NCI-H345 (cell line): ENCODE measurements around the gene ZSCAN12.

ENCODE experiments used
- DNase-seq: peaks from one replicate; lab custom pipeline; 2025; lab: John Stamatoyannopoulos, UW

Gene ZSCAN12

GRCh38 chr6:28353981-28354676 lies 45.4 kb downstream of the ZSCAN12 start:
- DNase-seq: no peak

- DNase-seq: no peak
Observed at GRCh38 chr6:28353356-28353755, 46.2 kb downstream of the ZSCAN12 start.

GRCh38 chr6:28351493-28351925 lies 48.0 kb downstream of the ZSCAN12 start:
- no peak for DNase-seq

GRCh38 chr6:28351087-28351486 lies 48.5 kb downstream of the ZSCAN12 start:
- DNase-seq: no peak

GRCh38 chr6:28349892-28350737 lies 49.4 kb downstream of the ZSCAN12 start, which contains the start of gene ZKSCAN3:
Gene ZKSCAN3 (plus strand): TSS chr6:28349947. CDS start chr6:28359587, 9,640 bp downstream.
- peak; percentile 86 for DNase-seq

- DNase-seq: no peak
Observed at GRCh38 chr6:28349344-28349891, 50.1 kb downstream of the ZSCAN12 start.

GRCh38 chr6:28347119-28347518 lies 52.4 kb downstream of the ZSCAN12 start:
- DNase-seq: no peak

- no peak for DNase-seq
Observed at GRCh38 chr6:28345201-28345600, 54.3 kb downstream of the ZSCAN12 start.

GRCh38 chr6:28343898-28344677 lies 55.5 kb downstream of the ZSCAN12 start:
- DNase-seq: no peak

GRCh38 chr6:28340310-28341095 lies 59.0 kb downstream of the ZSCAN12 start:
- DNase-seq: no peak

- no peak for DNase-seq
Observed at GRCh38 chr6:28337121-28337520, 62.4 kb downstream of the ZSCAN12 start.

GRCh38 chr6:28336284-28337120 lies 63.0 kb downstream of the ZSCAN12 start:
- peak; percentile 36 for DNase-seq

GRCh38 chr6:28335564-28336283 lies 63.8 kb downstream of the ZSCAN12 start, which contains the start of gene ZSCAN31:
Gene ZSCAN31 (minus strand): TSS chr6:28336148. CDS start chr6:28329683, 6,465 bp downstream.
- peak; percentile 89 for DNase-seq

GRCh38 chr6:28335040-28335563 lies 64.4 kb downstream of the ZSCAN12 start:
- DNase-seq: no peak

- no peak for DNase-seq
Observed at GRCh38 chr6:28334286-28335039, 65.1 kb downstream of the ZSCAN12 start.

GRCh38 chr6:28333599-28334018 lies 65.9 kb downstream of the ZSCAN12 start:
- no peak for DNase-seq

- DNase-seq: no peak
Observed at GRCh38 chr6:28333047-28333446, 66.5 kb downstream of the ZSCAN12 start.

GRCh38 chr6:28330041-28330440 lies 69.5 kb downstream of the ZSCAN12 start:
- DNase-seq: no peak
